Fibroblast of peridontal ligament (primary cell): ENCODE data around the gene CLRN3.

ENCODE experiments used
- DNase-seq: peaks from one replicate; pipeline ENCODE4 v3.0.0-alpha.2; 2010; ENCODE audit errors: extremely low read depth

Gene CLRN3

DNA sequence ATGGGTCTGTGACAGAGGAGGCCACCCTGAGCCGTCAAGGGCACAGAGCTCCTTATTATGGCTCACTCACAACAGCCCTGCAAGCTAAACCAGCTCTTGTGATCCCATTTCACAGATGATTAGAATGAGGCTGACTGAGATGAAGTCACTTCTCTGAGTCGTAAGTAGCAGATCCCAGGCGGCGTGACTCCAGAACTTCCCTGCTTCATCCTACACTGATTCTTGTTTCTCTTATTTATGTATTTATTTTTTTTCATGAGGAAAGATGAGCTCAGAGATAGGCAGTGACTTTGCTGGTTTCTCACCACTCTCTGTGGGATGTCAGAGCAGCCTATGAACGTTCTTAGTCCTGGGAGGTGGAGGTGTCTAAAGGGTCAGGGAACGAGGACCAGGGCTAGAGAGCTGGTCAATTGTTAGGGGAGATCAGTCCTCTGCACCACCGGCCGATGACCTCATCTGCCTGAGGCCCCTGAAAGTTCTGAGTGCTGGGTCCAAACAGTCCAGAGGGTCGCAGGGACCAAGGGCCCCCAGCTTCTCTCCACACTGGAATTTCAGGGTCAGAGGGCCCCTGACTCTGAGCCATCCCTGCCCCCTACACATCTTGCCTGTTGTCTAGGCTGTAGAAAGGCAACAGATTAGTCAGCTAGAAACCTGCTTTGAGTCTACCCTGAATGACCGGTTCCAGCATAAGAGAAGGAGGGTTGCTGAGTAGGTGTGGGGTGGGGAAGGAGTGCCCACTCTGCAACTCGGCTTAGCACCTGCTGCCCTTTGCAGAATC, 17.9 kb downstream of the CLRN3 start:
- DNase-seq, result no peak

DNA sequence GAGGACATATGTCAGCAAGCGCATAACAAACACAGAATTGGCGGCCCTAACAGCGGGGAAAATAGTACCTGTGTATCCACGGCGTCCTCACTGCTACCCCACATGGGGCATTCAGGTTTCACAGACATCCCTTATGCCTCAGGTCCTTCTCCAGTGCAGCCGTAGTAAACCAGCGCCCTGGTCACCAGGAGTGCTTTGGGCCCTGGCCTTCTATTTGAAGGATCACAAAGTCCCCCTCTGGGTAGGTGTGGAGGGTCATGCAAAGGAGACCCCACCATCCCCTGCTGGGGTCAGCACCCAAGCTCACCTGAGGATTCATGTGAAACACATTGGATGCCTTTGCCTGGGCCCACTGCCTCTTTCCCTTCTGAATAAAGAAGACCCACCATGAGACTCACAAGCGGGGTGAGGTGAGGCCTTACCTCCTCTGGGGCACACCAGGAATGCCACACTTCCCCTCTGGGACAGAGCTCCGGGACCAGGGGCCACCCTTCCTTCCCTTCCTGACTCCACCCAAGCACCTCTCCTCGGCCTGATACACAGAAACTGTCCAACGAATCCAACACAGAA, 18.8 kb downstream of the CLRN3 start:
- DNase-seq, result no peak

DNA sequence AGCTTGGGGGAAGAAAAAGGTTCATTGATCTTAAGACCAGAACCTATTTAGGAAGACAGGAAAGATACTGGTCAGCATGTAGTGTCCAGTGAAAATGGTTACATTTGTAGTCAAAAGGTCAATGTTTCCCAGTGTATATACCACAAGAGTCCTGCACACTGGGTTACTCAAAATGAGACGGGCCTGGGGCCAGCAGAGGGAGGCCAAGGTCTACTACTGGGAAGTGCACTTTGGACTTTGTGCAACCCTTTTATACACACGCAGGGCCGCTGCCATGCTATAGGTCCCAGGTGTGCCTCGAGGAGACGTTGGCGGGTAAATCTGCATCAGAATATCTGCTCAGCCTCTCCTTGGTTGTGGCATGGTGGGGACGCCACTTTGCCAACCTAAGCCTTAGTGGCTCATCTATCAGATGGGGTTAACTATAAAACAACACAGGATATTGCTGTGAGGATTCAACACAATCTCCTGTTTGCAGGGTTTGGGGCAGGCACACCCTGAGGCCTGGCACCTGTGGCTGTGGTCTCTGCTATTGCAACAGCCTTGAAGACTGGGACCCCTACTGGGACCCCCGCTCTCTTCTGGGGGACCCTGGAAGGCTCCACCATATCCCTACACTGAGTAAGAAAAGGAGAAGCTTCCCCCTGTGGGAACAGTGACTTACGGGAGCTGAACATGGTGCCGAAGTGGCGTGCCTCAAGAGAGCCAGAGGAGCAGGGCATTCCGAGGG, 19.7 kb downstream of the CLRN3 start:
- DNase-seq, result no peak

- DNase-seq, result no peak
These were observed 20.6 kb downstream of the CLRN3 start for GRCh38 chr10:127872011-127872761.

DNA sequence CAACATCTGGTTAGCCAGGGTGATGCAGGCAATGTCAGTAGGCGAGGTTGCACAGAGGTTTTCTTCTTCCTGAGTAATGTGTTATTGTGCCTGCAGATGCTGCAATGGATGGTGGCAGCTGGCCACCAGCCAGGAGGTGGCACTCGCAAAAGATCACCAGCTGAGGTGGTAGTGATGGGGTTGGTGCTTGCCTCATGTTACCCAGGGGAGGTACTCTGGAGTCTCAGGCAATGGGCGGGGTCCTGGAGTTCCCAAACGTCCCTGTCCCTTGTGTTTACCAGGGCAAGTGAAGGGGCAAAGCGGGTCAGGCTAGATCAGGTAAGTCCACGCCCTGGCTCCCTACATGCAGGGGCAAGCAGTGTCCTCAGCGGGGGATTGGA, 21.1 kb downstream of the CLRN3 start:
- DNase-seq, result no peak

GRCh38 chr10:127869329-127869728, 23.4 kb downstream of the CLRN3 start:
- no peak for DNase-seq

GRCh38 chr10:127867805-127868204, 24.9 kb downstream of the CLRN3 start:
- DNase-seq, result no peak

- DNase-seq, result no peak
These were observed 26.3 kb downstream of the CLRN3 start for GRCh38 chr10:127866276-127867013.

DNA sequence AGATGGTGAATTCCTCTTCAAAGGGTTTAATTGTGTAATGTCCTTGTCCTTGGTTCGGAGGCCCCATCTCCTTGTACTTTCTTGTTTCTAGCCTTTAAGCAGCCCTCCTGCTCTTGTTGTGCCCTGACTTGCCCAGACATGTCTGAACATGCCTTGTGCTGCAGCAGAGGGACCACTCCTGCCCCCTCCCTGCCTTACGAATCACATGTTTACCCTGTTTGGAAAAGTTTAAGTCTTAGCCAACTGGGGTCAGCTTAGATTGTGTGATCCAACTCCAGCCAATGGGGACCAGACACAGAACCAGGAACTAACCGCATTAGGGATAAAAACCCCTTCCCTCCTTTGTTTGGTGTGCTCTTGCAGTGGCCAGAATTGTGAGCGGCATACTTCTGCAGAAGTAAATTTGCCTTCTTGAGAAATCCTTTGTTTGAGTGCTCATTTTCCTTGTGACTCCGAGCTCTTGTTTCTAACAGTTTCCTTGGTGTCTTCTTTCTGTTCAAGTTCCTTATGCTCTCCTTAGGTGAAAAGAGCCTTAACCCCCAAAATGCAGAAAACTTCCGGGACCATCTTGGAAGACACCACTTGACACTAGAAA, 29.4 kb downstream of the CLRN3 start:
- no peak for DNase-seq

- DNase-seq, result no peak
These were observed 32.1 kb downstream of the CLRN3 start for GRCh38 chr10:127860592-127860991.

GRCh38 chr10:127855976-127856375, 36.8 kb downstream of the CLRN3 start:
- DNase-seq, result no peak

DNA sequence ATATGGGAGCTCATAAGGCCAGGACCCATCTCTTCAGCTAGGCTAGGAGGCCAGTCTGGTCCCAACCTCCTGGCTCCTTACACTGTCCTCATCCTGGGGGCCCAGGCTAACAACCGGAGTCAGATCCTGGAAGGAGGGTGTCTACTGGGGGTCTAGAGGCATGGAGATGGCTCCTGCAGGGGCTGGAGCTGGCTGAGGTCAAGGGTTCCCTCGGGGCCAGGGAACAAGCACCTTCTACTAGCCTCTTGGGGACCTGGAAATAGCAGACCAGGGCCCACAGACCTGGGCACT, 37.2 kb downstream of the CLRN3 start:
- DNase-seq, result no peak

DNA sequence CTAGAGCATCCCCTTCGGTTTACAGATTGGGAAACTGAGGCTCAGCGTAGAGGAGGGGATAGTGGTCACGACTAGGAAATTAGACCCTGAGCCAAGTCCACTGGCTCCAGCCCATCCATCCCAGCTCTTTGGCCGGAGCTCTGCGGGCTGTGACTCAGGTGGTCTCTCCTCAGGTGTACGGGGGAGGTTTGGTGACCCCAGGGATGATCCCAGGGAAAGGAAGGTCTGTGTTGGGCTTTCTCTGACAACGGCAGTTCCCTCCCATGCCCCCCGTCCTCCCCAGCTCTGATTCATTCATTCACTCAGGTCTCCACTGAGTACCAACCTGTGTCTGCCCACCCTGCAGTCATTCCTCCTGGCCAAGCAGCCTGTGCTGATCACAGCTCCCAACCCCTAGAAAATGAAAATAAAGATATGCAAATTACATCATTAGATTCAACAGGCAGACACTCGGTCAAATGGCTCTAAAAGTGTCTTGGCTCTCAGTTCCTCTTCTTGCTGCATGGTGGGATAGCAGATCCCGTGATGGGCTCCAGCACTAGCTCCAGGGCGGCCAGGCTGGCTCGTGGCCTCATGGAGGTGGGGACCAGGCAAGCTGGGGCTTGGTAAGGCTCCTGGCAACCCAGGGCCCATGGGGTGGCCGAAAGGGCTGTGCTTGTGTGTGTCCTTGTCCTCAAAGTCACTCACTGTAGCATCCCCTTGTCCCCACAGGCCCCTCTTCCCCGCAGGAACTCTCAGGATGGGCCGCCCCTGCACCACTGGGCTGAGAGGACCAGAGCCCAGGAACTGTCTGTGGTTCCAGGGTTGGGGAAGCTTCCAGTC, 37.8 kb downstream of the CLRN3 start:
- no peak for DNase-seq

GRCh38 chr10:127853868-127854768, 38.6 kb downstream of the CLRN3 start:
- peak; percentile 56 for DNase-seq

DNA sequence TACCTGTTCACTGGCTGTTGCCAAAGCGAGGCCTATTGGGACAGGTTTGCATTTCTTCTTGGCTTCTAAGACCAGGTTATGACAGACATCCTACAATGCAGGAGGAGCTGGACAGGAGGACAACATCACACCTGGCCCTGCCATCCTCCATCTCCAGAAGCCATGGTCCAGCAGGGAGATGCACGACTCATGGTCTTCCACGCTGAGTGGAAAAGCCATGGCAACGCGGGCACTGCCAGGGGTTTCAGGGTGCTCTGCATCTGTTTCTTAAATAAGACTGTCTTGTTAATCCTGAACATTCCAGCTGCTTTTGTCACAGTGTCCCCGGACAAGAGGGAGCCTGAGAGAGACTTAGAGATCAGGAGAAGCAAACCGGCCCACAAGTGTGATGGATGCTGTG, 40.3 kb downstream of the CLRN3 start:
- no peak for DNase-seq

GRCh38 chr10:127851661-127852194, 41.0 kb downstream of the CLRN3 start:
- no peak for DNase-seq

- no peak for DNase-seq
These were observed 41.8 kb downstream of the CLRN3 start for GRCh38 chr10:127850944-127851343.

GRCh38 chr10:127849921-127850320, 42.8 kb downstream of the CLRN3 start:
- no peak for DNase-seq

GRCh38 chr10:127849224-127849623, 43.5 kb downstream of the CLRN3 start:
- DNase-seq, result no peak
